Panc1 (cell line): ENCODE data around the gene GUK1. TPM values are rescaled to one million over a fixed set of nuclear protein-coding genes. Genes with fewer than 3 reads are reported as not detected.

Experiments
- ATAC-seq: fragments of 200-7000 bp; cut with Tn5 transposase; 2 replicates; pipeline ENCODE4 v1.9.1; 2020; ENCODE audit warnings: mild to moderate bottlenecking, moderate library complexity
- BruUV-seq: library from RNA; stranded (reverse); fragments of 400-500 nt; replicated peaks from 2 replicates; lab custom pipeline; 2021; lab: Mats Ljungman, UMichigan
- CTCF ChIA-PET: fragments of 300-600 bp; sonication (Branson Sonifier 250); formaldehyde crosslinking; loops from one replicate; lab custom pipeline; 2022; ENCODE audit warnings: antibody characterized with exemption; lab: Charles Lee
- POLR2A ChIA-PET: fragments of 300-600 bp; sonication (Branson Sonifier 250); formaldehyde crosslinking; loops from one replicate; lab custom pipeline; 2022; ENCODE audit warnings: antibody characterized with exemption; lab: Charles Lee
- DNase-seq: peaks from one replicate; pipeline ENCODE4 v3.0.0-alpha.2; 2010; ENCODE audit warnings: low read depth, low spot score
- H3K27ac ChIP-seq: 2 replicates; pipeline ENCODE4 v1.5.1; 2011; ENCODE audit warnings: mild to moderate bottlenecking, low read length, inconsistent platforms
- H3K27me3 ChIP-seq: fragments of 200-500 bp; sonication (Bioruptor generic); 2 replicates; pipeline ENCODE4 v1.6.0; 2014; ENCODE audit warnings: low read length, inconsistent platforms; ENCODE audit not compliant: control insufficient read depth, insufficient read depth
- H3K36me3 ChIP-seq: fragments of 200-500 bp; sonication (Bioruptor generic); 2 replicates; pipeline ENCODE4 v1.5.1; 2014; ENCODE audit warnings: inconsistent platforms, mild to moderate bottlenecking, low read length, moderate library complexity; ENCODE audit not compliant: control insufficient read depth, insufficient read depth
- H3K4me1 ChIP-seq: 2 replicates; pipeline ENCODE4 v1.5.1; 2011; ENCODE audit warnings: inconsistent platforms, mild to moderate bottlenecking, low read length, moderate library complexity; ENCODE audit not compliant: control insufficient read depth, insufficient read depth
- H3K4me3 ChIP-seq, 2 experiments: 2 replicates each; pipeline ENCODE4 v1.5.1; 2011 to 2012; ENCODE audit warnings: low read depth in 2 of 2, low read length in 2 of 2, mild to moderate bottlenecking in 2 of 2, inconsistent platforms in 1 of 2, moderate library complexity in 1 of 2
- H3K9me3 ChIP-seq: fragments of 200-500 bp; sonication (Bioruptor generic); 2 replicates; pipeline ENCODE4 v1.5.1; 2014; ENCODE audit warnings: low read depth, mild to moderate bottlenecking, inconsistent platforms, low read length, moderate library complexity; ENCODE audit not compliant: control insufficient read depth, insufficient read depth
- POLR2AphosphoS5 ChIP-seq: IDR thresholded peaks from 2 replicates; pipeline ENCODE4 v1.6.1; 2012; ENCODE audit warnings: mild to moderate bottlenecking, low read depth, low read length, moderate library complexity
- SIN3A ChIP-seq: IDR thresholded peaks from 2 replicates; pipeline ENCODE4 v1.6.1; 2012; ENCODE audit warnings: low read depth, mild to moderate bottlenecking, low read length, moderate library complexity, borderline replicate concordance; ENCODE audit not compliant: insufficient read depth
- TCF7L2 ChIP-seq: IDR thresholded peaks from 2 replicates; pipeline ENCODE4 v1.6.1; 2011; ENCODE audit warnings: mild to moderate bottlenecking, low read depth, low read length, inconsistent platforms
- in situ Hi-C: cut with HindIII; loops from 2 replicates; pipeline ENCODE4 v1.10.0; 2016; ENCODE audit warnings: low sequenced_read_pairs, low pct_unique_long_range_greater_than_20kb
- intact Hi-C: fragments of 100-400 bp; cut with micrococcal nuclease; formaldehyde crosslinking; loops from one replicate; pipeline ENCODE4 v1.10.0; 2022; ENCODE audit not compliant: unreplicated experiment
- total RNA-seq: library from RNA; stranded (reverse); gene quantifications from one replicate; pipeline ENCODE4 v1.2.1, GENCODE V29; 2021; ENCODE audit not compliant: unreplicated experiment
- TF ChIP-seq, protein P1 (sequence below), 2 experiments: IDR thresholded peaks; 2 replicates each; pipeline ENCODE4 v1.6.1; 2011 to 2012; ENCODE audit warnings: low read depth in 2 of 2, control low read depth in 1 of 2, low read length in 1 of 2, mild to moderate bottlenecking in 1 of 2, moderate library complexity in 1 of 2; ENCODE audit not compliant: insufficient read depth in 1 of 2
- TF ChIP-seq, protein P2 (sequence below): fragments of 450-650 bp; IDR thresholded peaks from 2 replicates; pipeline ENCODE4 v1.5.1; 2017; ENCODE audit warnings: mild to moderate bottlenecking

The GUK1 gene
- total RNA-seq, 1 experiment from 2014 or later: 188 TPM

DNA sequence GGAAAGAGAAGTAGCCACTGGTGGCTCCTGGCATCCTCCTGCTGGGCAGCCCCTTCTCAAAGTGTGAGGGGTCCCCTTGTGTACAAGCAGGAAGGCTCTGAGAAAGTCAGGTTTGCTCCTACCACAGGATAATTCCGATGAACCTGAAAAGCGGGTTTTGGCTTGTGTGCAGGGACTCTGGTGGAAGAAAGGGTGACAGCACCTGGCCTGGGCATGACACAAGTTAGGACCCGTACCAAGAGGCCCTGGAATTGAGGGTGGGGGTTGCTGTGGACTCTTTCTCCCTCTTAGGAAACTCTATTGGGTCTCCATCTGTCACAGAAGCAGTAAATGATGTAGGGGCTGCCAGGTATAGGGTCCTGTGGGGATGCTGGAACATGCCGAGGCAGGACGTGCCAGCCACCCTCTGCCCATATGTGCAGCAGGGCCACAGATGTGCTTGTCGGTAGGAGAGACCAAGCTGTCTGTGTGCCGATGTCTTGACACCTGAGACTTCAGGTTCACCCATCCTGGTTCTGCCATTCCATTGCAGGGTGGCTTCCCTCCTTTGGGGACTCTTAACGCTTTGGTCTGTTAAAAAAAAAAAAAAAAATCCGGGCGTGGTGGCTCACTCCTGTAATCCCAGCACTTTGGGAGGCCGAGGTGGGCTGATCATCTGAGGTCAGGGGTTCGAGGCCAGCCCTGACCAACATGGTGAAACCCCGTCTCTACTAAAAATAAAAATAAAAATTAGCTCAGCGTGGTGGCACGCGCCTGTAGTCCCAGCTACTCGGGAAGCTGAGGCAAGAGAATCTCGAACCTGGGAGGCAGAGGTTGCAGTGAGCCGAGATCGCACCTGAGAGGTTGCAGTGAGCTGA, 46.8 kb upstream of the GUK1 start:
- DNase-seq (no peak), ATAC-seq (no peak)
- no TSS peak for BruUV-seq
- H3K27ac ChIP-seq: no peak overlapping the region
- H3K36me3 ChIP-seq: no peaks in the 10 kb centered on the region; the same call in none of the 2 replicates
- H3K9me3 ChIP-seq: peaks cover 3% of the 10 kb centered on the region; the same call in 1 of the 2 replicates
- TF ChIP-seq, protein P1, sequence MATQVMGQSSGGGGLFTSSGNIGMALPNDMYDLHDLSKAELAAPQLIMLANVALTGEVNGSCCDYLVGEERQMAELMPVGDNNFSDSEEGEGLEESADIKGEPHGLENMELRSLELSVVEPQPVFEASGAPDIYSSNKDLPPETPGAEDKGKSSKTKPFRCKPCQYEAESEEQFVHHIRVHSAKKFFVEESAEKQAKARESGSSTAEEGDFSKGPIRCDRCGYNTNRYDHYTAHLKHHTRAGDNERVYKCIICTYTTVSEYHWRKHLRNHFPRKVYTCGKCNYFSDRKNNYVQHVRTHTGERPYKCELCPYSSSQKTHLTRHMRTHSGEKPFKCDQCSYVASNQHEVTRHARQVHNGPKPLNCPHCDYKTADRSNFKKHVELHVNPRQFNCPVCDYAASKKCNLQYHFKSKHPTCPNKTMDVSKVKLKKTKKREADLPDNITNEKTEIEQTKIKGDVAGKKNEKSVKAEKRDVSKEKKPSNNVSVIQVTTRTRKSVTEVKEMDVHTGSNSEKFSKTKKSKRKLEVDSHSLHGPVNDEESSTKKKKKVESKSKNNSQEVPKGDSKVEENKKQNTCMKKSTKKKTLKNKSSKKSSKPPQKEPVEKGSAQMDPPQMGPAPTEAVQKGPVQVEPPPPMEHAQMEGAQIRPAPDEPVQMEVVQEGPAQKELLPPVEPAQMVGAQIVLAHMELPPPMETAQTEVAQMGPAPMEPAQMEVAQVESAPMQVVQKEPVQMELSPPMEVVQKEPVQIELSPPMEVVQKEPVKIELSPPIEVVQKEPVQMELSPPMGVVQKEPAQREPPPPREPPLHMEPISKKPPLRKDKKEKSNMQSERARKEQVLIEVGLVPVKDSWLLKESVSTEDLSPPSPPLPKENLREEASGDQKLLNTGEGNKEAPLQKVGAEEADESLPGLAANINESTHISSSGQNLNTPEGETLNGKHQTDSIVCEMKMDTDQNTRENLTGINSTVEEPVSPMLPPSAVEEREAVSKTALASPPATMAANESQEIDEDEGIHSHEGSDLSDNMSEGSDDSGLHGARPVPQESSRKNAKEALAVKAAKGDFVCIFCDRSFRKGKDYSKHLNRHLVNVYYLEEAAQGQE (IDR thresholded peaks at IDR 0.05; ENCODE audit: insufficient read depth in 1 of 2, low read depth in 2 of 2, low read length in 1 of 2): no peak
- TF ChIP-seq SIN3A: no peak
- TF ChIP-seq POLR2AphosphoS5: no peak
- TF ChIP-seq, protein P2, sequence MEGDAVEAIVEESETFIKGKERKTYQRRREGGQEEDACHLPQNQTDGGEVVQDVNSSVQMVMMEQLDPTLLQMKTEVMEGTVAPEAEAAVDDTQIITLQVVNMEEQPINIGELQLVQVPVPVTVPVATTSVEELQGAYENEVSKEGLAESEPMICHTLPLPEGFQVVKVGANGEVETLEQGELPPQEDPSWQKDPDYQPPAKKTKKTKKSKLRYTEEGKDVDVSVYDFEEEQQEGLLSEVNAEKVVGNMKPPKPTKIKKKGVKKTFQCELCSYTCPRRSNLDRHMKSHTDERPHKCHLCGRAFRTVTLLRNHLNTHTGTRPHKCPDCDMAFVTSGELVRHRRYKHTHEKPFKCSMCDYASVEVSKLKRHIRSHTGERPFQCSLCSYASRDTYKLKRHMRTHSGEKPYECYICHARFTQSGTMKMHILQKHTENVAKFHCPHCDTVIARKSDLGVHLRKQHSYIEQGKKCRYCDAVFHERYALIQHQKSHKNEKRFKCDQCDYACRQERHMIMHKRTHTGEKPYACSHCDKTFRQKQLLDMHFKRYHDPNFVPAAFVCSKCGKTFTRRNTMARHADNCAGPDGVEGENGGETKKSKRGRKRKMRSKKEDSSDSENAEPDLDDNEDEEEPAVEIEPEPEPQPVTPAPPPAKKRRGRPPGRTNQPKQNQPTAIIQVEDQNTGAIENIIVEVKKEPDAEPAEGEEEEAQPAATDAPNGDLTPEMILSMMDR: no peak
- no peak for TF ChIP-seq TCF7L2
- POLR2A ChIA-PET: no interaction called here
- no peaks in the 10 kb centered on the region for H3K27me3 ChIP-seq
- H3K4me1 ChIP-seq: peaks cover 25% of the 10 kb centered on the region
- no peak overlapping the region for H3K4me3 ChIP-seq
- in situ Hi-C loops: no loop called here
- intact Hi-C loops: no loop called here
- CTCF ChIA-PET: no interaction called here

DNA sequence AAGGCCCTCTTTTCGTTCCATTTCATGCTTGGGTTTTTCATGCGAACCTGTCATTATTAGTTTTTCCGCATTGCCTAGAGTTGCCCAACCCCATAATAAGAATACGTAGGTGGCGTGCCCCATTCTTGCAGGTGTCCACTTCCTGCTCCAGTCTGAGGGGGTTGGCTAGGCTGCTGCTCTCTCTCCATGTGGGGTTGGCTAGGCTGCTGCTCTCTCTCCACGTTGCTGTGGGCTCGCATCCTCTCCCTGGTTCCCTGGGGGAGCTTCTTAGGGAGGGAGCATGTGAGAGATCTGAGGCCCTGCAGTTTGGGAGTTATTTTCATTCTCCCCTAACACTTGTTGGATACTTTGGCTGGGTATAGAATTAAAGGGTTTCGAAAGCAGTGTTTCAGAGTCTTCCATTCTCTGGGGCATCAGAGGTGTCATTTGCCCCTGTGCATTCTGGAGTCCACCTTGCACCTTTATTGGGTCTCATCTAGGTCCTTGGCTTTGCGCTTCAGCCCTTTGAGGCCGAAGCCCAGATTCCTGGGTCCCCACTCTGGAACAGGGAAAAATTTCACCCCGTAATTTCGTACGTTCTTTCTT, 45.6 kb upstream of the GUK1 start:
- ChIA-PET CTCF (no interaction called here), POLR2A (no interaction called here)
- Histone ChIP-seq H3K27ac (no peak overlapping the region), H3K4me1 (peaks cover 14% of the 10 kb centered on the region), H3K36me3 (peaks cover 6% of the 10 kb centered on the region), H3K9me3 (peaks cover 3% of the 10 kb centered on the region; the same call in 1 of the 2 replicates), H3K27me3 (no peaks in the 10 kb centered on the region), H3K4me3 (no peak overlapping the region)
- ATAC-seq (no peak), DNase-seq (no peak)
- BruUV-seq: no TSS peak
- intact Hi-C loops: no loop called here
- TF ChIP-seq, protein P1 (IDR thresholded peaks at IDR 0.05; ENCODE audit: insufficient read depth in 1 of 2, low read depth in 2 of 2, low read length in 1 of 2): no peak
- TF ChIP-seq POLR2AphosphoS5: no peak
- TF ChIP-seq TCF7L2: no peak
- no peak for TF ChIP-seq SIN3A
- TF ChIP-seq, protein P2: no peak
- in situ Hi-C loops: no loop called here
